NCI-H2171 treated with DMSO at 0.1 percent for 48 hours (cell line): Measurements from ENCODE around the gene IQGAP3.
"Not testable (repeated sequence)": the region's sequence is repeated elsewhere in the genome, so short reads cannot be mapped to it uniquely, and the experiment has no call there.

ENCODE experiments used
- DNase-seq: peaks from one replicate; lab custom pipeline; 2025; lab: John Stamatoyannopoulos, UW

Gene IQGAP3

DNA sequence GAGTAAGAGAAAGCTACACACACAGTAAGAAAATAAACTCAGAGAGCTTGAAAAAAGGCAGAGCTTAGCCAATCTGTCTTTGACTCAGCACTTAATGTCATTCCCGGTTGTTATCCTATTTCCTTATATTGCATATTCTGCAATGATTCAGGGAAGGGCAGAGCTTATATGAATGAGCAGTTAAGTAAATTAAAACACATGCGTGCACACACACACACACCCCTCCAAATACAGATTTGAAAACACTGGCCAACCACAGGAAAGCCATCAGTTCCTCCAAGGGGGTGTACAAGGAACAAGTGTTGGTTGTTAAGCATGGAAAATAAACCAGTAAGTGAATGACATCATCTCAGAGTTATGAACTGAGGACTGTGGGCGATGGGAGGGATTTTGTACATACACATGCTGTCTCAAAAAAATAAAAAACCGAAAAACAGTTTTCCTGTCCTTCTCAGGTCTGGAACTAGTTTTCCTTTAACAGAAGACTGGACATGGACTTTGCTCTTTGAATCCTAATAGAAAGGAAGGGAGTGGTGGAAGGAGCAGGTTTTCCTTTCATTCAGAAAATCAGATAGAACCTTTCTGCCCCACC lies 1.0 kb downstream of the IQGAP3 start:
- DNase-seq, result no peak

DNA sequence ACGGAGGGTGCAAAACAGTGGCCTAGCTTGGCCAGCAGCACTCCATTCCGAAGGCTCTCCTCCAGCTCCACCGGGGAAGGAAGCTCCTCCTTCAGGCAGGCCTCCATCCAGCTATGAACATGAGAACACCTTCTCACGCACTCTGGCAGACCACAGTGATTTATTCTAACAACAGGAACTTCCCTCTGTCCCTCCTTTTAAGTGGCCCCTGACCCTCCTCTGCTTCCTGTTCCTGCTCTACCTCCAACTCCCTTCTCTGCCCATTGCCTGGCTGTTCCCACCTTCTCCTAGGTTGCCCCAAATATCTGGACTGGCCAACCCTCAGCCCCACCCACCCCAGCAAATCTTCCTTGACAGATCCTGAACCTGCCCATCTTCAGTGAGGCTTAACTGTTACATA lies 5.9 kb downstream of the IQGAP3 start:
- DNase-seq, result no peak

- DNase-seq, result no peak
Measured at GRCh38 chr1:156565519-156565918, 6.8 kb downstream of the IQGAP3 start.

- no peak for DNase-seq
Measured at GRCh38 chr1:156560585-156561163, 11.7 kb downstream of the IQGAP3 start.

DNA sequence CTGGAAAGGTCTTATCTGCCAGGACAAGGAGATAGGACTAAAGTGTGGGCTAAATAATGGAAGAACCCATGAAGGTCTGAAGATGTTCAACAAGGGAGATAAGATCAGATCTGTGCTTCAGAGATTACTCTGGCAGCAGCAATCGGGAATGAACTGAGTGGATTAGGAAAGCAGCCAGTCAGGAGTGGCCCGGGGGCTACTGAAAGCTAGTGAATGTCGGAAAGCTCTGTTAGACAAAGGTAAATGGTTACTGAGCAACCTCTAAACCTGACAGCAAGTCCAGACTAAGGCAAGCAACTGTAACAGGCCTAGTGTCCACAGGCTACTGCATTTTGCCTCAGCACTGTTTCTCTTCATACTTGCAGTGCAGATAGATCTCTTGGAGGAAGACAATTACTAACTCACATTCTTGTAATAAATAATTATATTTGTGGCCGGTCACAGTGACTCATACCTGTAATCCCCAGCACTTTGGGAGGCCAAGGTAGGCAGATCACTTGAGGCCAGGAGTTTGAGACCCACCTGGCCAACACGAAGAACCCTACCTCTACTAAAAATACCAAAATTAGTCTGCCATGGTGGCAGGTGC lies 12.5 kb downstream of the IQGAP3 start:
- DNase-seq, result no peak

DNA sequence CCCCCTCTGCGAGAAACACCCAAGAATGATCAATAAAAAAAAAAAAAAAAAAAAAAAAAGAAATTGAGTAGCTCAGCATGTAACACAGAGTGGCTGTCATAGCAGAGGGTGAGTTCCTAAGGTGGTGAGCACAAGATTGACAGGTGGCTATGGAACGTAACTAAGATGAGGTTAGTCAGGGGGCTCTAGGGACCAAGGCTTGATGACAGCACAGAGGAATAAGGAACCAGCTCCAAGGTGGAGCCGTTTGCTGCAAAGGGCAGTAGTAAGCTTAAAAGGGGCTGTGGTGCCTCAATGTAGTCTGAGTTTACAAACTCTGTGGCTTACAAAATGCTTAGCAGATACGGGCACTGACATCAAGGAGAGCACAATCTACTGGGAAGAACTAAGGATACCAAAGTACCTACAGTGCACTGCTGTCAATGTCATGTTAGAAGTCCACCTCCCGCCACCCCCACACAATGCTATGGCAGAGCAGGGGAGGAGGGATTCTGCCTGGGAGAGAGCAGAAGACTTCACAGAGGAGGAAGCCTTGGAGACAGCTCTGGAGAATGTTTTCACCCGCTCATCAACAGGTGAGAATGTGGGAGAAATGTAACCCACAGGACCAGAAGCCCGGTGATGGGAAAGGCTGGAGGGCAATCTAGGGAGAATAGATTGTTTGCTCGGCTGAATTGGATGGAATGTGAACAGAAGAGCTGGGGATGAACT lies 13.1 kb downstream of the IQGAP3 start:
- no peak for DNase-seq

GRCh38 chr1:156556354-156556753 lies 16.0 kb downstream of the IQGAP3 start:
- DNase-seq, result no peak

DNA sequence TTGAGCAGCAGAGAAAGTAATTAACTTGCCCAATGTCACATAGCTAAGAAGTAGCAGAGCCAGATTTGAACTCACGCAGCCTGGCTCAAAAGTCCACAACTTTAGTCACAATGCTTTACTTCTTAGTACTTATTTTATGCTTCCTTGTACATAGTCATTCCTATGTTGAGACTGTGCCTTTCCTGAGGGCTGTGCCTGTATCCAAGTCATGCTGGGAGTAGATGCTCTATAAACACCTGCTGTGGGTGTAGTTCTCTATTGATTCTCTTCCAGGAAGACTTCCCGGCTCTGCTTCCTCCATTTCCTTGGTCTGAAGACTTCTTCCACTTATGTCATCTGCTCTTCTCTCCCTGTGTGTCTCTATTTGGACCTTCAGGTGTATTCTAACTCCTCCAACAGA lies 16.6 kb downstream of the IQGAP3 start:
- DNase-seq, result no peak

DNA sequence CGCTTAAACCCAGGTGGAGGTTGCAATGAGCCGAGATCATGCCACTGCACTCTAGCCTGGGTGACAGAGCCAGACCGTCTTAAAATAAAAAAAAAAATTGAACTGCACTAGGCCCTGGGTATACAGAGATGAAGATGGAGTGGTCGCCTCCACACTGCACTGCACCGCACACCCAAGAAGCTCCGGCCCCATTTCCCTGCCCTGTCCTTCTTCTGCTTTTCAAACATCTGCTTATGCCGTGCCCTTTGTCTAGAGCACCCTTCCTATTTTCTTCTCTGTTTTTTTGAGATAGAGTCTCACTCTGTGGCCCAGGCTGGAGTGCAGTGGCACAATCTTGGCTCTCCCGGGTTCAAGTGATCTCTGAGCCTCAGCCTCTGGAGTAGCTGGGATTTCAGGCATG lies 17.4 kb downstream of the IQGAP3 start:
- DNase-seq, result no peak

- no peak for DNase-seq
Measured at GRCh38 chr1:156553860-156554485, 18.4 kb downstream of the IQGAP3 start.

- DNase-seq, result not testable (repeated sequence)
Measured at GRCh38 chr1:156552937-156553336, 19.4 kb downstream of the IQGAP3 start.

DNA sequence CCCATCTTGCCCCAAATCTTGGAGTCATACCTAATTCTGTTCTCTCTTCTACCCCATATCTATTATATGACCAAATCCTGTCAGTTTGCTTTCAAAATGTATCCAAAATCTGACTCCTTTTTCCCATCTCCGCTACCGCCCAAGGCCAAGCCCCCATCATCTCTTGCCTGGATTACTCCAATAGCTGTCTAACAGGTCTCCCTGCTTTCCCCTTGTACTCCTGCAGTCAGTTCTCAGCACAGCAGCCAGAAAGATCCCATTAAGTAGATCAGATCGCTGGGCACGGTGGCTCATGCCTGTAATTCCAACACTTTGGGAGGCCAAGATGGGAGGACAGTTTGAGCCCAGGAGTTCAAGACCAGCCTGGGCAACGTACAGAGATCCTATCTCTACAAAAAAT lies 19.8 kb downstream of the IQGAP3 start:
- DNase-seq, result no peak

GRCh38 chr1:156551869-156552268 lies 20.5 kb downstream of the IQGAP3 start:
- DNase-seq, result no peak

- DNase-seq, result no peak
Measured at GRCh38 chr1:156551066-156551643, 21.2 kb downstream of the IQGAP3 start.

GRCh38 chr1:156550346-156550745 lies 22.0 kb downstream of the IQGAP3 start:
- DNase-seq, result no peak

- no peak for DNase-seq
Measured at GRCh38 chr1:156549831-156550230, 22.5 kb downstream of the IQGAP3 start.

- no peak for DNase-seq
Measured at GRCh38 chr1:156549390-156549789, 23.0 kb downstream of the IQGAP3 start.

GRCh38 chr1:156547982-156548381 lies 24.4 kb downstream of the IQGAP3 start:
- DNase-seq, result no peak

GRCh38 chr1:156547434-156547833 lies 24.9 kb downstream of the IQGAP3 start:
- DNase-seq, result no peak

DNA sequence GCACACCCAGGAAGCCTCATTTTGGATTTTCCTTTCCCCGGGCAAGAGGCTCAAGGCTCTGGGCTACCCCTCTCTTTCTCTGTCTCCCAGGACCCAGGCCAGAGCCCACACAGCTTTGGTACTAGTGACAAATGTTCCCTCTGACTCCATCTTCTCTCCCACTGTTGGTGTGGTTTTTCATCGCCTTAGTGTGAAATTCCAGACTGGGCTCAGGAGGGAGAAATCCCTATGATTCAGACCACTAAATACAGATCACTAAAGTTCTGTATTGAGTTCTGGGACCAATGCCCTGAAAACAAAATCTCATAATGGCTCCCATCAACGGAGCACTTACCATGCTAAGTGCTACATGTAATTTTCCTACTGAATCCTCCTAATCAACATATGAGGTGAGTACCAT lies 26.1 kb downstream of the IQGAP3 start:
- no peak for DNase-seq

DNA sequence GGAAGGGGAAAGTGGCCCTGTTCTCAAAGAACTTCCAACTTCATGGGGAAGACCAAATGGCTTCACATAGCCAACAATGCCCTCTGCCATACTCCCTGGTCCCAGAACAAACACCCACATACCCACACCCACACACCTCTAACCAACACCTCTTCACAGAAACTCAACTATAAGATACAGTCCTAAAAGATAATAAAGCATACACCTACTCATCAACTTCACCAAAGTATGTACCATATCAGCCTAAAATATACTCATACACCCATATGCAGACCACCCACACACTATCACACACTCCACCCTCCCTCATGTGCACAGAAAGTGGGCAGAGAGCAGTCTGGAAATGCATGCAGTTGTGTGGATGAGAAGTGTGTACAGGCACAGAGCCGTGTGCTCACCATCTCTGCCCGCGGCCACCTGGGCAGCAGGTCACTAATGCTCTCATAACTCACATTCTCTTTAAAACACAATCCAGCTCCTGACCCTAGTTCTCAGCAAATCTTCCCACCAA lies 27.7 kb downstream of the IQGAP3 start:
- no peak for DNase-seq

- no peak for DNase-seq
Measured at GRCh38 chr1:156543066-156543465, 29.3 kb downstream of the IQGAP3 start.
